Effector memory CD4-positive, alpha-beta T cell (primary cell): ENCODE results near the gene SLCO3A1.

ENCODE experiments used
- DNase-seq, 3 donors: peaks; one replicate each; pipeline ENCODE4 v3.0.0-alpha.2; 2020
- H3K27ac ChIP-seq: 2 replicates; pipeline ENCODE4 v1.7.0; 2013; ENCODE audit warnings: mild to moderate bottlenecking, low read length, moderate library complexity; ENCODE audit not compliant: insufficient read depth, poor library complexity, severe bottlenecking
- H3K27me3 ChIP-seq: replicated peaks from 2 replicates; pipeline ENCODE4 v1.7.0; 2013; ENCODE audit warnings: mild to moderate bottlenecking, low read length; ENCODE audit not compliant: insufficient read depth, control insufficient read depth, poor library complexity, severe bottlenecking
- H3K36me3 ChIP-seq: 2 replicates; pipeline ENCODE4 v1.7.0; 2013; ENCODE audit warnings: mild to moderate bottlenecking, low read length, moderate library complexity; ENCODE audit not compliant: control insufficient read depth, insufficient read depth
- H3K4me1 ChIP-seq: 2 replicates; pipeline ENCODE4 v1.7.0; 2013; ENCODE audit warnings: low read length, mild to moderate bottlenecking; ENCODE audit not compliant: control insufficient read depth, insufficient read depth, poor library complexity, severe bottlenecking
- H3K4me3 ChIP-seq: 2 replicates; pipeline ENCODE4 v1.7.0; 2013; ENCODE audit warnings: low read length, low read depth, mild to moderate bottlenecking; ENCODE audit not compliant: insufficient read depth, poor library complexity, severe bottlenecking
- H3K9me3 ChIP-seq: 2 replicates; pipeline ENCODE4 v1.7.0; 2013; ENCODE audit warnings: mild to moderate bottlenecking, low read length, moderate library complexity; ENCODE audit not compliant: control insufficient read depth

SLCO3A1 gene

GRCh38 chr15:92112180-92112579 is 258.7 kb downstream of the SLCO3A1 start:
- Histone ChIP-seq H3K27ac (no peak overlapping the region), H3K36me3 (peaks cover 12% of the 10 kb centered on the region), H3K4me1 (no peaks in the 10 kb centered on the region), H3K27me3 (no peaks in the 10 kb centered on the region), H3K9me3 (no peaks in the 10 kb centered on the region), H3K4me3 (no peak overlapping the region)
- no peak for DNase-seq

- Histone ChIP-seq H3K9me3 (no peaks in the 10 kb centered on the region), H3K4me1 (no peaks in the 10 kb centered on the region), H3K36me3 (peaks cover 12% of the 10 kb centered on the region), H3K27ac (no peak overlapping the region), H3K27me3 (no peaks in the 10 kb centered on the region), H3K4me3 (no peak overlapping the region)
- no peak for DNase-seq
These were observed 259.2 kb downstream of the SLCO3A1 start for GRCh38 chr15:92112711-92113110.

- no peak overlapping the region for H3K4me3 ChIP-seq
- no peaks in the 10 kb centered on the region for H3K4me1 ChIP-seq
- H3K27ac ChIP-seq: no peak overlapping the region
- H3K9me3 ChIP-seq: no peaks in the 10 kb centered on the region
- no peaks in the 10 kb centered on the region for H3K27me3 ChIP-seq
- no peak for DNase-seq
- peaks cover 10% of the 10 kb centered on the region for H3K36me3 ChIP-seq
These were observed 260.3 kb downstream of the SLCO3A1 start for GRCh38 chr15:92113832-92114231.

DNA sequence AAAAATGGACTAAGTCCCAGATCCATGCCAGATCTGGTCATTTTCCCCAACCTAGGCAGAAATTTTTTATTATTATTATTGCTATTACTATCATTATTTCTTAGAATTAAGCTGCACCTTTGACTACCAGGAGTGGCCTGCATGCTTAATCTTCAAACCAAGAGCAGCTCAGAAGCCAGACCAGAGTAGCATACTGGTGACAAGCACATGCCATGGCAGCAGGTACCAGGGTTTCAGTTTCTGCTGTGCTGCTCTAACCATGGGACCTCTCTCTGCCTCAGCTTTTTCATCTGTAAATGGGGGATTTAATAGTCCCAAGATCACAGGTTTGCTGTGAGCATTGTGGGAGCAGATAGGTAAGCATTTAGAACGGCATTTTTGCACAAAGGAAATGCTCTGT is 262.3 kb downstream of the SLCO3A1 start:
- H3K9me3 ChIP-seq: no peaks in the 10 kb centered on the region
- no peaks in the 10 kb centered on the region for H3K4me1 ChIP-seq
- no peak overlapping the region for H3K27ac ChIP-seq
- H3K4me3 ChIP-seq: no peak overlapping the region
- H3K36me3 ChIP-seq: peaks cover 13% of the 10 kb centered on the region
- H3K27me3 ChIP-seq: no peaks in the 10 kb centered on the region
- no peak for DNase-seq

- no peak overlapping the region for H3K4me3 ChIP-seq
- peaks cover 13% of the 10 kb centered on the region for H3K36me3 ChIP-seq
- H3K27me3 ChIP-seq: no peaks in the 10 kb centered on the region
- H3K9me3 ChIP-seq: no peaks in the 10 kb centered on the region
- no peaks in the 10 kb centered on the region for H3K4me1 ChIP-seq
- no peak for DNase-seq
- H3K27ac ChIP-seq: no peak overlapping the region
These were observed 262.8 kb downstream of the SLCO3A1 start for GRCh38 chr15:92116330-92116729.

DNA sequence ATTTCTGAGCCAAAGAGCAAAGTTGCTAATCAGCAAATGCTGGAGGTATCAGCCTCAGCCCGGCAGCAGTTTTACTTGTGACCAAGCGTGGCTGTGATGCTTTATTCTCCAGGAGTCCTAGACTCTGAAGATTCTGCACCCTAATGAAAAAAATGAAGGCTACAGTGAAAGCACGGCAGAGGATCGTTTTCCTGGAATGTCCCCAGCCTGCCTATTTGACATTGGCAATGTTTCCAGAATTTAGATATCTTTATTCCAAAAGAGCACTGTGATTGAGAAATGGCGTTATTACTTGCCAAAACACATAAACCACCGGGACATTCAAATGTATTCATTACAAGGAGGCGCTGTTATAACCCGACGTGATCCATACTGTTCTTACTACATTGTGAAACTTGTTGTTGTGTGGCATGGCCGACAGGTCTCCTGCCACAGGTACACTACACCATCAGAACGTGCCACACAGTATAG is 263.8 kb downstream of the SLCO3A1 start:
- H3K9me3 ChIP-seq: no peaks in the 10 kb centered on the region
- no peaks in the 10 kb centered on the region for H3K27me3 ChIP-seq
- H3K4me3 ChIP-seq: no peak overlapping the region
- H3K4me1 ChIP-seq: no peaks in the 10 kb centered on the region
- H3K27ac ChIP-seq: no peak overlapping the region
- H3K36me3 ChIP-seq: peaks cover 21% of the 10 kb centered on the region
- no peak for DNase-seq

GRCh38 chr15:92118162-92118935 is 264.8 kb downstream of the SLCO3A1 start:
- H3K36me3 ChIP-seq: peaks cover 20% of the 10 kb centered on the region
- DNase-seq: no peak

GRCh38 chr15:92118936-92119325 is 265.4 kb downstream of the SLCO3A1 start:
- Histone ChIP-seq H3K4me3 (no peak overlapping the region), H3K27ac (no peak overlapping the region), H3K9me3 (no peaks in the 10 kb centered on the region), H3K4me1 (no peaks in the 10 kb centered on the region), H3K36me3 (peaks cover 21% of the 10 kb centered on the region), H3K27me3 (no peaks in the 10 kb centered on the region)
- DNase-seq: no peak

More at GRCh38 chr15:92118162-92118935, 264.8 kb downstream of the SLCO3A1 start:
- no peak overlapping the region for H3K27ac ChIP-seq
- no peaks in the 10 kb centered on the region for H3K27me3 ChIP-seq
- H3K9me3 ChIP-seq: no peaks in the 10 kb centered on the region
- H3K4me1 ChIP-seq: no peaks in the 10 kb centered on the region
- H3K4me3 ChIP-seq: no peak overlapping the region

- Histone ChIP-seq H3K27me3 (no peaks in the 10 kb centered on the region), H3K4me1 (no peaks in the 10 kb centered on the region), H3K27ac (no peak overlapping the region), H3K9me3 (no peaks in the 10 kb centered on the region), H3K36me3 (peaks cover 32% of the 10 kb centered on the region), H3K4me3 (no peak overlapping the region)
- no peak for DNase-seq
These were observed 266.7 kb downstream of the SLCO3A1 start for GRCh38 chr15:92120094-92120795.

DNA sequence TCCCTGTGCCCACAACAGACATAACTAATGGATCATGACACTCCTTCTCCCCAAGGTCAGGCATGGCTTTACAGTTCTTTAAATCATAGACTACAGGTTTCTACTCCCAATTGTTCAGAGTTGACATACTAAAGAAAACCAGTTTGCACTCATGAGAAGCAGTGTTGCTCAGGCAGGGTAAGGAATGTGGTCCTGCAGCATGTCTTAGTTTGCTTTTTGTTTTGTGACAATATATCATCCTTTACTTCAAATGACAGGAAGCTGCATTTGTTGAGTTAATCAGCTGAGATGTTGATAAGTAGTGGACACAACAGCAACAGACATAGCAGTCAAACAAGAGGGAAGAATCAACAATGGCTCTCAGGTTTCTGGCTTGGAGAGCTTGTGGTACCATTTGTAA is 267.5 kb downstream of the SLCO3A1 start:
- Histone ChIP-seq H3K4me1 (no peaks in the 10 kb centered on the region), H3K36me3 (peaks cover 39% of the 10 kb centered on the region), H3K27ac (no peak overlapping the region), H3K27me3 (no peaks in the 10 kb centered on the region), H3K9me3 (no peaks in the 10 kb centered on the region), H3K4me3 (no peak overlapping the region)
- DNase-seq: no peak
